Inferior parietal cortex (tissue), 1 donor: ENCODE measurements around the gene BCL11A.

Experiments used
- DNase-seq: peaks from one replicate; pipeline ENCODE4 v3.0.0-alpha.2; 2016; ENCODE audit errors: extremely low spot score

BCL11A gene

GRCh38 chr2:60507211-60507965 is 46.1 kb downstream of the BCL11A start:
- DNase-seq = no peak

- DNase-seq = no peak
Measured at GRCh38 chr2:60505880-60506260, 47.6 kb downstream of the BCL11A start.

- no peak for DNase-seq
Measured at GRCh38 chr2:60505240-60505879, 48.1 kb downstream of the BCL11A start.

GRCh38 chr2:60504049-60504448 is 49.4 kb downstream of the BCL11A start:
- no peak for DNase-seq

- DNase-seq = no peak
Measured at GRCh38 chr2:60502144-60502543, 51.3 kb downstream of the BCL11A start.

GRCh38 chr2:60500861-60501260 is 52.6 kb downstream of the BCL11A start:
- no peak for DNase-seq

- no peak for DNase-seq
Measured at GRCh38 chr2:60499651-60500265, 53.7 kb downstream of the BCL11A start.

GRCh38 chr2:60498816-60499429 is 54.5 kb downstream of the BCL11A start:
- DNase-seq = no peak

GRCh38 chr2:60498127-60498815 is 55.2 kb downstream of the BCL11A start:
- DNase-seq = no peak

GRCh38 chr2:60497500-60497899 is 56.0 kb downstream of the BCL11A start:
- no peak for DNase-seq

- no peak for DNase-seq
Measured at GRCh38 chr2:60496956-60497355, 56.5 kb downstream of the BCL11A start.

- DNase-seq = no peak
Measured at GRCh38 chr2:60496475-60496874, 57.0 kb downstream of the BCL11A start.

- no peak for DNase-seq
Measured at GRCh38 chr2:60495041-60495625, 58.3 kb downstream of the BCL11A start.

- no peak for DNase-seq
Measured at GRCh38 chr2:60493804-60494387, 59.6 kb downstream of the BCL11A start.

- no peak for DNase-seq
Measured at GRCh38 chr2:60492548-60492947, 60.9 kb downstream of the BCL11A start.

GRCh38 chr2:60490848-60491247 is 62.6 kb downstream of the BCL11A start:
- no peak for DNase-seq

- no peak for DNase-seq
Measured at GRCh38 chr2:60490441-60490840, 63.0 kb downstream of the BCL11A start.

GRCh38 chr2:60489289-60489688 is 64.2 kb downstream of the BCL11A start:
- no peak for DNase-seq

GRCh38 chr2:60488291-60488690 is 65.2 kb downstream of the BCL11A start:
- no peak for DNase-seq

- no peak for DNase-seq
Measured at GRCh38 chr2:60487174-60487573, 66.3 kb downstream of the BCL11A start.

GRCh38 chr2:60486551-60486950 is 66.9 kb downstream of the BCL11A start:
- no peak for DNase-seq
